HuH-7.5 (cell line): ENCODE results near the gene PRAMEF8.
"Not testable (repeated sequence)": the region's sequence is repeated elsewhere in the genome, so short reads cannot be mapped to it uniquely, and the experiment has no call there.

Experiments used
- DNase-seq: peaks from one replicate; pipeline ENCODE4 v3.0.0; 2011; ENCODE audit warnings: low spot score

PRAMEF8 gene

GRCh38 chr1:13285037-13285436 is at the start of gene PRAMEF8:
Gene PRAMEF8 (minus strand): TSS chr1:13285137. CDS start chr1:13284091, 1,046 bp downstream.
- not testable (repeated sequence) for DNase-seq

- DNase-seq: not testable (repeated sequence)
These were observed 30.3 kb upstream of the PRAMEF8 start, which contains the start of gene PRAMEF15 for GRCh38 chr1:13315281-13315680. Gene PRAMEF15 (plus strand): TSS chr1:13315581. CDS start chr1:13318408, 2,827 bp downstream.

- not testable (repeated sequence) for DNase-seq
These were observed 18.3 kb upstream of the PRAMEF8 start, which contains the start of gene PRAMEF33 for GRCh38 chr1:13303239-13303638. Gene PRAMEF33 (plus strand): TSS chr1:13303539. CDS start chr1:13305955, 2,416 bp downstream.

- not testable (repeated sequence) for DNase-seq
These were observed 17.3 kb upstream of the PRAMEF8 start for GRCh38 chr1:13302197-13302596.

GRCh38 chr1:13298699-13299098 is 13.8 kb upstream of the PRAMEF8 start:
- not testable (repeated sequence) for DNase-seq

GRCh38 chr1:13297216-13297931 is 12.4 kb upstream of the PRAMEF8 start:
- DNase-seq: not testable (repeated sequence)

GRCh38 chr1:13289030-13289429 is 4.1 kb upstream of the PRAMEF8 start:
- not testable (repeated sequence) for DNase-seq

GRCh38 chr1:13279617-13280016 is 5.3 kb downstream of the PRAMEF8 start:
- DNase-seq: not testable (repeated sequence)

- not testable (repeated sequence) for DNase-seq
These were observed 7.9 kb downstream of the PRAMEF8 start for GRCh38 chr1:13277016-13277415.

GRCh38 chr1:13265124-13265523 is 19.8 kb downstream of the PRAMEF8 start:
- not testable (repeated sequence) for DNase-seq

- DNase-seq: not testable (repeated sequence)
These were observed 31.0 kb downstream of the PRAMEF8 start, which contains the start of gene PRAMEF5 for GRCh38 chr1:13253898-13254297. Gene PRAMEF5 (plus strand): TSS chr1:13254198. CDS start chr1:13259269, 5,071 bp downstream.

GRCh38 chr1:13247122-13247521 is 37.8 kb downstream of the PRAMEF8 start:
- not testable (repeated sequence) for DNase-seq

GRCh38 chr1:13246554-13246871 is 38.4 kb downstream of the PRAMEF8 start:
- not testable (repeated sequence) for DNase-seq

- DNase-seq: not testable (repeated sequence)
These were observed 38.9 kb downstream of the PRAMEF8 start for GRCh38 chr1:13245841-13246553.

GRCh38 chr1:13243536-13244263 is 41.2 kb downstream of the PRAMEF8 start:
- not testable (repeated sequence) for DNase-seq

- DNase-seq: not testable (repeated sequence)
These were observed 45.3 kb downstream of the PRAMEF8 start for GRCh38 chr1:13239633-13240032.

GRCh38 chr1:13237572-13237971 is 47.4 kb downstream of the PRAMEF8 start:
- DNase-seq: not testable (repeated sequence)

GRCh38 chr1:13234057-13234456 is 50.9 kb downstream of the PRAMEF8 start:
- not testable (repeated sequence) for DNase-seq

GRCh38 chr1:13232056-13232455 is 52.9 kb downstream of the PRAMEF8 start:
- DNase-seq: not testable (repeated sequence)
